DMS153 treated with DMSO at 0.1 percent for 48 hours (cell line): ENCODE data around the gene FPGS.

Experiments
- DNase-seq: peaks from one replicate; lab custom pipeline; 2025; ENCODE audit not compliant: unreplicated experiment; lab: John Stamatoyannopoulos, UW

FPGS gene

GRCh38 chr9:127810378-127811187, 7.9 kb downstream of the FPGS start:
- DNase-seq = no peak

- no peak for DNase-seq
Observed at GRCh38 chr9:127812011-127812410, 9.3 kb downstream of the FPGS start.

DNA sequence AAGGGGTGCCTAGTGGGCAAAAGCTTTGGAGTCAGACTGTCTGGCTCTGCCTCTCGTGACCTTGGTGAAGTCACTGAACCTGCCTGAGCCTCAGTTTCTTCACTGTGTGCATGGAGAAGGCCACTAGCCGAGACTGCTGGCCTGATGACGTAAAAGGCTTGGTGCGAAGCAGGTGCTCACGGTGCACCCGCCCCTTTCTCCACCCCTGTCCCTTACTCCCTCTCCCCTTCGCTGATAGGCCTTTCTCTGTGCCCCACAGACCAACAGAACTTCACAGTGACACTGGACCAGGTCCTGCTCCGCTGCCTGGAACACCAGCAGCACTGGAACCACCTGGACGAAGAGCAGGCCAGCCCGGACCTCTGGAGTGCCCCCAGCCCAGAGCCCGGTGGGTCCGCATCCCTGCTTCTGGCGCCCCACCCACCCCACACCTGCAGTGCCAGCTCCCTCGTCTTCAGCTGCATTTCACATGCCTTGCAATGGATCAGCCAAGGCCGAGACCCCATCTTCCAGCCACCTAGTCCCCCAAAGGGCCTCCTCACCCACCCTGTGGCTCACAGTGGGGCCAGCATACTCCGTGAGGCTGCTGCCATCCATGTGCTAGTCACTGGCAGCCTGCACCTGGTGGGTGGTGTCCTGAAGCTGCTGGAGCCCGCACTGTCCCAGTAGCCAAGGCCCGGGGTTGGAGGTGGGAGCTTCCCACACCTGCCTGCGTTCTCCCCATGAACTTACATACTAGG, 10.4 kb downstream of the FPGS start:
- DNase-seq = no peak

DNA sequence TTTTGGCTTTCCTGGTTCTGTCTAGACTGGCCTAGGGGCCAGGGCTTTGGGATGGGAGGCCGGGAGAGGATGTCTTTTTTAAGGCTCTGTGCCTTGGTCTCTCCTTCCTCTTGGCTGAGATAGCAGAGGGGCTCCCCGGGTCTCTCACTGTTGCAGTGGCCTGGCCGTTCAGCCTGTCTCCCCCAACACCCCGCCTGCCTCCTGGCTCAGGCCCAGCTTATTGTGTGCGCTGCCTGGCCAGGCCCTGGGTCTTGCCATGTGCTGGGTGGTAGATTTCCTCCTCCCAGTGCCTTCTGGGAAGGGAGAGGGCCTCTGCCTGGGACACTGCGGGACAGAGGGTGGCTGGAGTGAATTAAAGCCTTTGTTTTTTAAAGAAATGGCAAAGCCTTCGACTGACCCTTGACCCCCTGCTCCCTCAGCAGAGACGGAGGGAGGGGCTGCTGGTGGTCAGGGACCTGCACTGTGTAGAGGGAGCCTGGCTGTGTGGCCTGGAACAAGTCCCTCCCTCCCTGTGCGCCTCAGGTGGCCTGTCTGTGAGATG, 11.1 kb downstream of the FPGS start:
- DNase-seq = no peak

GRCh38 chr9:127814619-127815511, 12.2 kb downstream of the FPGS start:
- no peak for DNase-seq

DNA sequence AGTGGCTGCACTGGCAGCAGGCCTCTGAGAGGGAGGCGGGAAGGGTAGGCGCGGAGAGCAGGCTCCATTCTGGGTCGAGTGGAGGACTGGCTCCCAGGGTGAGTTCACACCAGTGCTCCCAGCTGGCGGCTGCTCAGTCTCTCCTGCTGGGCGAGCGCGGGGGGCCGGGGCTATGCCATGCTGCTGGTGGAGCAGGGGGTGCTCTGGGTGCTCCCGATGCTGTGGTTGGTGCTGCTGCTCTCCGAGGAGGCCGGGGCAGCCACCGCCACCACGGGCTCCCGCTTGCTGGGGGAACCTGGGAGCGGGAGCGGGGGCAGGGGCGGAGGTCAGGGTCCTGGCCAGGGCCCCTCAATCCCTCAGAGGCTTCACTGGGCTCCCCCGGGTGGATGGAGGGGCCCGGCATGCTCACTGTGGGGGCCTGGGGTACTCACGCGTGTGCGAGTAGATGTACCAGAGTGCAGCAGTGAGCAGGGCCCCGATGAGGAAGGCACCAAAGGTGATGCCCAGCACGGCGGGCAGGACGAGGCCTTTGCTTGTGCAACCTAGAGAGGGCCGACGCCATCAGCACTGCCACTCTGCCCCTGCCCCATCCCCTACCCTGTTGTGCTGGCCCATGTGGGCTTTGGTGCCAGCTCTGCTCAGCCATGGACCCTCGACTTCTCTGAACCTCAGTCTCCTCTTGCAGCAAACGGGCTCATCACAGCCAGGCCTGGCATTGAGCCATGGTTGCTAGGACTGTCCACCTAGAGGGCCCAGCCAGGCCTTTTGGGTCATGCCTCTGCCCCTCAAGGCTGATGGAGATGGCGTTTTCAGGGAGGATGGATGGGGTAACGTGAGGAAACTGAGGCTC, 13.1 kb downstream of the FPGS start:
- no peak for DNase-seq

- DNase-seq = no peak
Observed at GRCh38 chr9:127816362-127816725, 13.7 kb downstream of the FPGS start.

- DNase-seq = no peak
Observed at GRCh38 chr9:127816728-127817127, 14.0 kb downstream of the FPGS start.

GRCh38 chr9:127817881-127818434, 15.3 kb downstream of the FPGS start:
- no peak for DNase-seq

DNA sequence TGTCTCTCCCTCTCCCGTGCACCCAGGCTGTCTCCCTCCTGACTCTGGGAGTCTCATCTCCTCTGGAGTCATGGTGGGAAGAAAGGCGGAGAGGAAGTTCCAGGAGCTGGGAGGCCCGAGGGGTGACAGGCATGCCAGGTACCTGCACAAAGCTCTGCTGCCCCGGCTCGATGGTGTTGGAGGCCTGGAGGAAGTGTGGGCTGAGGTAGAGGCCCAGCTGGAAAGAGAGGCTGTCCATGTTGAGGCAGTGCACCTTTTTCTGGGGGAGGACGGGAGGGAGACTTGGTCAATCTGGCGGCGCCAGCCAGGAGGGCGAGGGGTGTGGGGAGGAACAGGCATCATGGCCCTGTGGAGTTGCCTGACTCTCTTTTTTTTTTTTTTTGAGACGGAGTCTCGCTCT, 15.9 kb downstream of the FPGS start:
- no peak for DNase-seq

GRCh38 chr9:127822108-127822507, 19.4 kb downstream of the FPGS start:
- no peak for DNase-seq

DNA sequence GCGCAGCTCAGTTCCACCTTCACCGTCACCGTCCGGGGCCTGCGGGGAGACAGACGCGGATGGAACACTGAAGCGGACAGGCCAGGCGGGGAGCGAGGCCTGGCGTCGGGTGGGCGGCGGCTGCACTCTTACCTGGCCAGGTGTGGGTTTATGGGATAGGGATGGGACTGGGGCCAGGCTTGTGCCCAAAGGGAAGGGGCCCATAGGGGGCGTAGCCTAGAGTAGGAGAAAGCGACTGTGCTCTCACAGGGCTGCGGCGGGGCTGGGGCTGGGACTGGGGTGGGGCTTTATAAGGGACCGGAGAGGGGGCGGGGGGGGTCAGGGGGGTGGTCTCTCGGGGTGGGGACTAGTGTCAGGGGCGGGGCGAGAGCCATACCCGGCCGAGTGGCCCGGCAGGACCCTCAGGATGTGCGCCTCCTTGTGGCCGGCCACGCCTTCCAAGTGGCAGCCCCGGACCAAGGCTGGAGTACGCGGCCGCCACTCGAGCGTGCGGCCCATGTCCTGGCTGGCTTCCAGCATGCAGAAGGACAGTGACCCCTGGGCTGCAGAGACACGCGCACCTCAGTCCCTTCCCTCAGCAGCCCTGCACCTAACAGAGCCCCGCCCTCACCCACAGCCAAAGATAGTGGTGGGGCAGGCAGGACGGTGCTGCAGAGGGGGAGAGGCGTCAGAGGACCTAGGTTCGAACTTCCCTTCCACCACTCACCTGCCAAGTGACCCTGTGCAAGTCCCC, 22.8 kb downstream of the FPGS start:
- DNase-seq = no peak

DNA sequence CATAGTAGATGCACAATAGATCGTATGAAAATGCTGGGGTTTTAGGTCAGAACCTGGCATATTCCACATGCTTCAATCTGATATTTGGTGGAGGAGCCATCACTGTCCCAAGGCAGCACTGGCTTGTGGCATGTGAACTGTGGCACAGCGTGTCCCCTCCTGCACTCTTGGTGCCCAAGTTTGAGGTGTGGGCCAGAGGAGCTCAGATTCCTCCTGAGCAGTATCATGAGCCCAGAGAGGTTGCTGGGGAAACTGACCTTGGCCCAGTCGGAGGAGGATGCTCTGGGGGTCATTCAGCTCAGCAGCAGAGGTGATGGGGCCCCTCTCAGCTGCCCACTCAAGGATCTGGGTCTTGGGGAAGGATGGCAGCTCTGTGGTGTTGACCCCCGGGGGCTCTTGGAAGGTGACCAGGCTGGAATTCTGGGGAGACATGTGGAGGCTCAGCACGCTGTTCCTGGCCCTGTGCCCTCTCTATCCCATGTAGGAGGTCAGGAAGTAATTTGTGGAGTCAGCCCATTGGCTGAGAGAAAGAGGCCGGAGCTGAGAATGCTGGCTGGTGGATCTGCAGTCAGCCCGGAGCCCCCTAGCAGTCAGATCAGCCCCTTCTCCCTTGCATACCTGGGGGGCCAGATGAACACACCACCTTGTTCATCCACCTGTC, 23.7 kb downstream of the FPGS start:
- no peak for DNase-seq

DNA sequence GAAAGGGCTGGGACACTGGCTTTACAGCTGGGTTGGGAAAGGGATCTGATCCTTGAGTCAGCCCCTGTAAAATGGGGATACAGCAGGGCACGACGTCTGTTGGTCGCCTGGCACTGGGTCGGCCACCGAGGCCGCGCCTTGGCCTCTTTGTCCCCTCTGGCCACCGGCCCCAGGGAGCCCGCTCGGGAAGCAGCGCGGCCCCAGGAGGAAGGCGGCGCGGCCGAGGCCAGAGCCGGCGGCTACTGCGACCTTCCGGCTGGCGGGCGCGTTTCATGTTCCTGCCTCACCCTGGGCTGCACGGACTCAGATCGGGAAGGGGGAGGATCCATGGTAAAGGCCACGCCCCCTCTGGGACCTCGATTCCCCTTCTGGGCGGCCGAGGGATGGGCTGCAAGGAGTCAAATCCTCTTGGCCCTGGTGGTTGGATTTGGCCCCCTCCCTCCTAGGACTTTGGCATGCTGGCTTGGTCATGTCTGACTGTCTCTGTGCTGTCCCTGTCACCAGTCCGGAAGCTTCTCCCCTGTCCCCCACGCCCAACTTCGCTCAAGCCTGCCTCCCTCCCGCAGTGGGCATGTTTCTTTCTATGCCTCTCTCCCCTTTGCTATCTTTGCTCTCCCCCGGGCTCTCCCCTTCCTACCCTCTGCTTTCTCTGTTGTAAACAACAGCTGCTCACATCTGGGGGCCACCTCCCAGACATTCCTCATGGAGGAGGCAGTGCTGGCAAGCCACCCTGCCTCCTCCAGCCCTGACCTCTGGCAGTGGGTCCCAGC, 25.8 kb downstream of the FPGS start:
- DNase-seq = peak; percentile 12

DNA sequence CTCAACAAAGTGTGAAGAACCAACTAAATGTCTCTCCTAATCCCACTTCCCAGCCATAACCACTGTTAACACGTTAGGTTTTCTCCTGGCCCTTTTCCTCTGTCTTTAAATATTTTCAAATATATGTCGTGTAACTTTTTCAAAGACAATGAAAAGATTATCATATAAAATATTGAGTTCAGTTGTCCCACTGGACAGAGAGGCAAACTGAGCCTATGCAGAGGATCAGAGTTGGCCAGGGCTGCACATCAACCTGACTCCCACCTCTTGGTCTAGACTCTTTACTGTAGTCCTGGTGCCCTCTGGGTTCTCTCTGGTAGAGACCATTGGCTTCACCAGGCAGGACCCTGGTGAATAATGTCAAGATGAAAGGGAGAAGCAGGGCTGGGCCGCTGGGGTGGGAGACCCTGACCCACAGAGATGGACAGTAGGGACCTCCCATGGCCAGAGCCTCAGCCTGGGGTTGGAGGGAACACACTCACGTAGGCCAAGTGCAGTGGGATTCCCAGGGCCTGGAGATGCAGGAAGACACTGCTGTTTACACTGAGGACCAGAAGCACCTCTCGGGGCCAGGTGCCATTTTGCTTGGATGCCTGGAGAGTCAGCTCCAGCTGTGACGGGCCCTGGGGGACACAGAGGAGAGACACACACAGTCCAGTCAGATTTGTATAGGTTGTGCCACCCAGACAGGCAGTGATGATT, 26.7 kb downstream of the FPGS start:
- DNase-seq = no peak

DNA sequence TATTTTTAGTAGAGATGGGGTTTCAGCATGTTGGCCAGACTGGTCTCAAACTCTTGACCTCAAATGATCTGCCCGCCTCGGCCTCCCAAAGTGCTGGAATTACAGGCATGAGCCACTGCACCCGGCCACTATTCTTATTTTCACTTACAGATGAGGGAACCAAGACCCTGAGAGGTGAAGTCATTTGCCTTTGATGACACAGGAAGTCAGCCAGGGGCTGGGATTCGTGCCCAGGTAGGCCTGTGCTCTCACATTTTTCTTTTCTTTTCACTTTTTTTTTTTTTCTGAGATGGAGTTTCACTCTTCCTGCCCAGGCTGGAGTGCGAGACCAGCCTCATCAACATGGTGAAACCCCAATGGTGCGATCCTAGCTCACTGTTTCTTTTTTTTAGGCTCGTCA, 29.6 kb downstream of the FPGS start:
- DNase-seq = no peak

GRCh38 chr9:127833555-127833954, 30.9 kb downstream of the FPGS start:
- DNase-seq = no peak
